Activated CD4-positive, alpha-beta T cell treated with anti-CD3 and anti-CD28 coated beads, Interleukin-2, Interleukin-6, amounts not matched to agents 100 ng/mL and 50 ng/mL, durations not matched to agents 16 hours and 8 hours (primary cell): ENCODE data around the gene DMXL1.
A peak's percentile ranks its signal among the peaks of the same experiment; 100 is the strongest.
"Not testable (repeated sequence)": the region's sequence is repeated elsewhere in the genome, so short reads cannot be mapped to it uniquely, and the experiment has no call there.

Source experiments
- DNase-seq: peaks from one replicate; pipeline ENCODE4 v3.0.0-alpha.2; 2020

DMXL1 gene

GRCh38 chr5:119071561-119071995 lies 691 bp downstream of the DMXL1 start:
- DNase-seq: no peak

GRCh38 chr5:119072496-119072895 lies 1.6 kb downstream of the DMXL1 start:
- no peak for DNase-seq

DNA sequence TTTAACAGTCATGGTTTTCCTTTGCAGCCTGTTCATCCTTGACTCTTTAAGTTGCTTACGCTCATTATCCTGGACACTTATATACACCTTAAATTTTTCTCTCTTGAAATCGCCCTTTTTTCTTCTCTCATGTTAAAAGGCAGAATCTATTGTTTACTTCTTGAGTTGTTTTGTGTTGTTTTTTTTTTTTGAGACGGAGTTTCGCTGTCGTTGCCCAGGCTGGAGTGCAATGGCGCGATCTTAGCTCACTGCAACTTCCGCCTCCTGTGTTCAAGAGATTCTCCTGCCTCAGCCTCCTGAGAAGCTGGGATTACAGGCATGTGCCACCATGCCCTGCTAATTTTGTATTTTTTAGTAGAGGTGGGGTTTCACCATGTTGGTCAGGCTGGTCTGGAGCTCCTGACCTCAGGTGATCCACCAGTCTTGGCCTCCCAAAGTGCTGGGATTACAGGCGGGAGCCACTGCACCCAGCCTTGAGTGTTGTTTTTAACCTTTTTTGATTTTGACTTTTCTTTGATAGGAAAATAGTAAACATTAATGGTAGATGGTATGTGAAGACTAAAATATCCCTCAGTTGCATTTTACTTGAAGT lies 3.0 kb downstream of the DMXL1 start:
- DNase-seq: not testable (repeated sequence)

GRCh38 chr5:119074419-119074818 lies 3.5 kb downstream of the DMXL1 start:
- DNase-seq: peak; percentile 45

GRCh38 chr5:119075269-119075668 lies 4.4 kb downstream of the DMXL1 start:
- DNase-seq: peak; percentile 43

DNA sequence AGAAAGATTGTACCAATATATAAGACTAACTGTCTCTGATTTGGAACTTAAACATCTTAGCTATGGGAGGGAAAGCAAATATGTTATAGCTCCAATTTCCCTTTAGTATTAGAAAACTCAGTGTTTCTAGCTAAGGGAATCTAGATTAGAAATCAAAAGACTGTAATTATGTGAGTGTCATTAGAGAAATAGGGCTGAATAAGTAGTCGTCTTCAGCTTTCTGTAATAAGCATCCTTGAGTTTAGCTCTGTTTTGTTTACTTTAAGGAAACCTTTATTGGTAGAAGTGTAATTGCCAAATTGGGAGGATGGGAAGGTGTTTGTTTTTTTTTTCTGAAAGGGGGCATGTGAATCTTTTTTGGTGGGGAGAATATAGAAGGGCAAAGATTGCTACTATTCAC lies 5.2 kb downstream of the DMXL1 start:
- no peak for DNase-seq

DNA sequence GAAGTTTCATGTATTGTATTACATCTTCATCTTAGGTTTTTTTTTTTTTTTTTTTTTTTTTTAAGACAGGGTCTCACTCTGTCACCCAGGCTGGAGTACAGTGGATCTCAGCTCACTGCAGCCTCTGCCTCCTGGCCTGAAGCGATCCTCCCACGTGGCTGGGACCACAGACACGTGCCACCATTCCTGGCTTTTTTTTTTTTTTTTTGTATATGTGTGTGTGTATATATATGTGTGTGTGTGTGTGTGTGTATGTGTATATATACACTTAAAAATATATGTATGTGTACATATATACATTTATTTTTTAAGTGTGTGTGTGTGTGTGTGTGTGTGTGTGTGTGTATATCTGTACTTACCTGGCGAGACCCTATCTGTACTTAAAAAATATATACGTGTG lies 6.6 kb downstream of the DMXL1 start:
- no peak for DNase-seq

- DNase-seq: no peak
Observed at GRCh38 chr5:119078071-119078846, 7.4 kb downstream of the DMXL1 start.

- no peak for DNase-seq
Observed at GRCh38 chr5:119078861-119079260, 8.0 kb downstream of the DMXL1 start.

DNA sequence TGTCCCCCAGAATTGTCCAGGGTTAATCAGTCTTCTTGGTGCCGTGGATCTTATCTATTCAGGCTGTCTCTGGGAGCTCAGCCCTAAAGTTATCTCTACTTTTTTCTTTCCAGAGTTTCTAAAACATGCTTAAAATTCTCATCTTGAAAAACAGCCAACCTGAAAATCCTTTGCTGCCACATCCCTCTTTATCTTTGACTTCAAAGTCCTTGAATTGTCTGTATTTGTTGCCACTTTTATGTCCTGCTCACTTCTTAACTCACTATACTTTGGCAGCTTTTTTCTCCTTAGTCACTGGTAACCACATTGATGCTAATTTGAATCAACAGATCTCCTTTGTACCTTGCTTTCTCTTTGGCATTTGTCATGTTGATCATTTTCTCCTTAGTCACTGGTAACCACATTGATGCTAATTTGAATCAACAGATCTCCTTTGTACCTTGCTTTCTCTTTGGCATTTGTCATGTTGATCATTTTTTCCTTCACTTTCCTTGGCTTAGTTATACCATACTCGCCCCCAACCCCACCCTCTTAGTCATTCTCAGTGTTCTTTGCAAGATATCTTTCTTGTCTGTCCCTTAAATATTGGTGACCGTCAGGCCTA lies 8.5 kb downstream of the DMXL1 start:
- DNase-seq: peak; percentile 78

DNA sequence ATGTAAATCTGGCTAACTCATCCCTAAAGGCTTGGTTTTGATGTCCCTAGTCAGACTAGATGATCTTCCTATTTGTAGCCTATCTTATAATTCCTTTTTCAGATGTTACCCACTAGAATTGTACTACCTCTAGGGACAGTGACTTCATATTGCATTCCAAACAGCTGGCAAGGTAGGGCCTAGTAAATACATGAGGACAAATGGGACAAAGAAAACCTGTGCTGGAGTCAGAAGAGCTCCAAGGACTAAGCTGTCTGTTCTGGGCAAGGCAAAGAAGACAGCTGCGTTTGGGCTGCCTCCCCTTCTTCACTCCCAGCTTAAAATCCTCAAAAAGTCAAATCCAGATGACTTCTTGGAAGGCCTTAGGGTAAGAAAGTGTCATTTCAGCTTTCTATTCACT lies 10.0 kb downstream of the DMXL1 start:
- no peak for DNase-seq

DNA sequence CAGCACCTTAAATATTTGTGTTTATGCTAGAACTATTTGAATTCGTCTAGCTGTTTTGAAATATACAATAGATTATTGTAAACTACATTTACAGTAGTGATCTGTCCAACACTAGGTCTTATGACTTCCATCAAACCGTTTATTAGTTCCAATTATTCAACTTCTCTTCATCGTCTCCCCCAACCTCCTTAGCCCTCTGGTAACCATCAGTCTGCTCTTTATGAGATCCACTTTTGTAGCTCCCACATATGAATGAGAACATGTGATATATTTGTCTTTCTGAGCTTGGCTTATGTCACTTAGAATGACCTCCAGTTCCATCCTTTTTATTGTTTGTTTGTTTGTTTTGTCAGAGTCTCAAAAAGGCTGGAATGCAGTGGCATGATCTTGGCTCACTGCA lies 11.8 kb downstream of the DMXL1 start:
- DNase-seq: no peak

- DNase-seq: no peak
Observed at GRCh38 chr5:119083679-119084078, 12.8 kb downstream of the DMXL1 start.

DNA sequence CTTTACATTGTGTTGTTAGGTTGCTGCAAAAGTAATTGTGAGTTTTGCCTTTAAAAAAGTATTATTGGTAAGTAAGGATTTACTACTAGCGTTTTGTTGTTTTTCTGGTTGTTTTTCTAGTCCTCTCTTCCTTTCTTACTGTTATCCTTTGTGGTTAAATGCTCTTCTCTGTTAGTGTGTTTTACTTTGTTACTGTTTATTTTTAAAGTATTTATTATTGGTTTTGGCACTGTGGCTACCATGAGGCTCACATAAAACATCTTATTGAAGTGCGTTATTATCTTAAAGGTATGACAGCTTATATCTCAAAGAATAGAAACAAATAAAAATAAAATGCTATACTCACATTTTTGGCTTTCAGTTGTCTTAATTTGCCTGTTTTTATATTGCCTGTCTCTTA lies 17.6 kb downstream of the DMXL1 start:
- no peak for DNase-seq

DNA sequence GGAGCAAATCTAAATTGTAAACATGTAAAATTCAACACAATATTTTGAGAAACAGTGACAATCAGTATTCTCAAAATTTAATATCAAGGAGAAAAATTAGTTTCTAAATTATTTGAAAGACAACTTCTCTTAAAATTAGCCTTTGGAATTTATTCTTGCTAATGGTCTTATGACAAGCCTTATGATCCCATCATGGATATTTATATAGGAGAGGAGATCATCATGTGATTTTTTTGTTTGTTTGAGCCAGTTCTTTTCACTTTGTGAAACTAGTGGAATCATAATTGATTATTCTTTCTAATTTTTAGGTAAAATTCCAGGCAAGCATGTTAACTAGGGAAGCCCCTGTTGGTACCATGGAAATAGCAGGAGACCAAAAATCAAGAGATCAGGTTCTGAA lies 24.7 kb downstream of the DMXL1 start:
- no peak for DNase-seq

- no peak for DNase-seq
Observed at GRCh38 chr5:119105971-119106370, 35.1 kb downstream of the DMXL1 start.

GRCh38 chr5:119112151-119112550 lies 41.3 kb downstream of the DMXL1 start:
- DNase-seq: no peak

GRCh38 chr5:119117237-119117636 lies 46.4 kb downstream of the DMXL1 start:
- no peak for DNase-seq

- no peak for DNase-seq
Observed at GRCh38 chr5:119118000-119118399, 47.1 kb downstream of the DMXL1 start.

DNA sequence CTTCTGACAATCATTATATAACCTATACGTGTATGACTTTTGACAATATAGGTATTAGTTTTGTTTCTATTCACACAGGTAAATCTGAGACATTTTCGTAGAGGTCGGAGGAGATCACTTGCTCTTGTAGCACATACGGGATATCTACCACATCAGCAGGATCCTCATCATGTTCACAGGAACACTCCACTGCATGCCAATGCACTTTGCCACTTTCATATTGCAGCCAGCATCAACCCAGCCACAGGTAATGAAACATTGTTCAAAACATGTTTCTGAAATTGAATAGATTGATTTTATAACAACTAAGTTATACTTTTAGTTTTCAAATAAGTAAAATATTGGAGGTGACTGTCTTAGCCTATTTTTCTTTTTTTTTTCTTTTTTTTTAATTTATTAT lies 50.0 kb downstream of the DMXL1 start:
- DNase-seq: no peak

DNA sequence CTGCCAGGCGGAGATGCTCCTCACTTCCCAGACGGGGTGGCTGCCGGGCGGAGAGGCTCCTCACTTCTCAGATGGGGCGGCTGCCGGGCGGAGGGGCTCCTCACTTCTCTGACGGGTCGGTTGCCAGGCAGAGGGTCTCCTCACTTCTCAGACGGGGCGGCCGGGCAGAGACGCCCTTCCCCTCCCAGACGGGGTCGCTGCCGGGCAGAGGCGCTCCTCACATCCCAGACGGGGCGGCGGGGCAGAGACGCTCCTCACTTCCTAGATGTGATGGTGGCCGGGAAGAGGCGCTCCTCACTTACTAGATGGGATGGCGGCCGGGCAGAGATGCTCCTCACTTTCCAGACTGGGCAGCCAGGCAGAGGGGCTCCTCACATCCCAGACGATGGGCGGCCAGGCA lies 51.6 kb downstream of the DMXL1 start:
- not testable (repeated sequence) for DNase-seq

GRCh38 chr5:119123280-119123679 lies 52.4 kb downstream of the DMXL1 start:
- DNase-seq: no peak

- no peak for DNase-seq
Observed at GRCh38 chr5:119129770-119130169, 58.9 kb downstream of the DMXL1 start.

- DNase-seq: no peak
Observed at GRCh38 chr5:119131530-119132304, 60.8 kb downstream of the DMXL1 start.
